Activated CD4-positive, alpha-beta T cell treated with anti-CD3 and anti-CD28 coated beads, Interleukin-2, amount 50 U/mL, for 4 hours (primary cell): ENCODE measurements around the gene SFSWAP.
A peak's percentile ranks its signal among the peaks of the same experiment; 100 is the strongest.
"Not testable (repeated sequence)": the region's sequence is repeated elsewhere in the genome, so short reads cannot be mapped to it uniquely, and the experiment has no call there.

ENCODE experiments used
- DNase-seq, 2 experiments: peaks; one replicate each; pipeline ENCODE4 v3.0.0-alpha.2; 2020

Gene SFSWAP

DNA sequence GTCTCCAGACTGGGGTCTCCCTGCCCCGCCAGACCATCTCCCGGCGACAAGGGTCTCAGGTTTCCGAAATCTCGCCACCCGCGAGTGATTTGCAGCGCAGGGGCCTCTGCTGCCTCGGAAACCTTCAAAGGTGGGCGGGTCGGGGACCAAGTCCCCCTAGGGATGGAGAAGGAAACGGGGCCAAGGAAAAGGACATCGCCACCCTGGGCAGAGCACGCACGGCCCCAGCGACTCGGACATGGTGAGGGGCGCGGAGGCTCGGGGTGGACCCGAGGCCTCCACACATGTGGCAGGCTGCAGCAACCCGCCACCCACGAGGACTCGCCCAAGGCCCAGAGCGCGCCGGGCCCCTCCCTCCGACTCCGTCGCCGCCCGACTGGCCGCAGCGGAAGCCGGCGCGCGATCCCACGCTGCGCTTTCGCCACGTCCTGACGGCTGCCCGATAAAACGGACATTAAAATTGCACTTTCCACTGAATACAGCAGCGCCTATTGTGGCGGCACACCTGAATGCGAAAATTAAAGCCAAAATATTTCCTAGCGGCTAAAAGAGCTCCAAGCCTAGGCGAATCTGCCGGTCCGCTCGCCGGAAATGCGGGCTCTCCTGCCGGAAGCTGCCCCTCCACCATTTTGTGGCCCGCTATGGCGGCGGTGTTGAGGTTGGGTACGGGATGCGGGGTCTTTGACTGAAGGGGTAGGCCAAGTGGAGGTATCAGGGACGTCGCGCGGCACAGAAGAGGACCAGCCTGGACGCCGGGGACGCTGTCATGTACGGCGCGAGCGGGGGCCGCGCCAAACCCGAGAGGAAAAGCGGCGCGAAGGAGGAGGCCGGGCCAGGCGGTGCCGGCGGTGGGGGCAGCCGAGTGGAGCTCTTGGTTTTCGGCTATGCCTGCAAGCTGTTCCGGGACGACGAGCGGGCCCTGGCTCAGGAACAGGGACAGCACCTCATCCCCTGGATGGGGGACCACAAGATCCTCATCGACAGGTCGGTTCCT is at the start of gene SFSWAP:
Gene SFSWAP (plus strand): TSS at position 627 of the 994 bp plus-strand sequence. CDS start 140 bp downstream, at position 767.
- peak; percentile 65 to 68 for DNase-seq

DNA sequence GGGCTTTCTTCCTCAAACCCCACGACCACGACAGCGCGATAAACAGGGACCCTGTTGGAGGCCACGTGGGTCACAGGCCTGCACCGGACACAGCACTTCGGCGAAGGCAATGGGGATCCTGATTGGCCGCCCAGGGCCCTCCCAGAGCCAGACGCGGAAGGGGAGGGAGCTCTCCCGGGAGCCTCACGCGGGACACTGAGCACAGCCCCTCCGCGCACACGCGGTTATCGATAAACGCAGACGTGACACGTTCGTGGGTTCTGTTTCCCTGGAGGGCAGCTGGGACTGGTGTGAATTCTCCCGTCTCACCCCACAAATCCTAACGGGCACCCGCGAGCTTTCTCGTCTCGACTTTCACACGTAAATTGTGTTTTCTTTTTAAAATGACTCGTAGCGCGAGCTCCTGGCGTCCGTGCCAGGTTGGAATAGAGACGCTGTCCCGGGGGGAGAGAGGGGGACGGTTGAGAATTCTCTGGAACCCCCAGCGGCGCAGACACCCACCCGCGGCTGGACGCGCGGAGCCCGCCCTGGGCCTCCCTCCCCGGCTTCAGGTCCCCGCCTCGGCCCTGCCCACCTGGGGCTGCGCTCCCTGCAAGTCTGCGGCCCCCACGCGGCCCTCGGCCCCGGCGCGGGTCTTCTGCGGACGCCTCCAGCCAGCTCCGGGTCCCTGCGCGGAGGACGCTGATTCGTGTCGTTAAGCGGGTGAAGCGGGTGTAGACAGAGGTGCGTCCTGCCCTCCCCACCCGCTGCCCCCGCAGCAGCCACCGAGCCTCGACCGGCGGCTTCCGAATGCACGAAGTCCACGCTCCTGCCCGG is 49.5 kb upstream of the SFSWAP start:
- DNase-seq: not testable (repeated sequence)

DNA sequence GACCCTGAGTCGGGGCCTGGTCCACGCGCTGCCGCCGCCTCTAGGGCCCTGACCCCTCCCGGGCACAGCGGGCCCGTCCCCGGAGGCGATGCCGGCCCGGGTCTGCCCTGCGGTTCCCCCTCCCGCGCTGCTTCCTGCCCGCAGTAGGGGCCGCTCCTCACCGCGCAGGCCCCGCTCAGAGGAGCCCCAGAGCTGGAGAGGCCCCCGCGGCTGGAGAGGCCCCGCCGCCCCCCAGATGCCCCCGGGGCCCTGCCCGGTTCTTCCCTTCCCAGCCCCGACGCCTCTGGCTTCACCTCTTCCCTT is 49.0 kb upstream of the SFSWAP start:
- DNase-seq: not testable (repeated sequence)

DNA sequence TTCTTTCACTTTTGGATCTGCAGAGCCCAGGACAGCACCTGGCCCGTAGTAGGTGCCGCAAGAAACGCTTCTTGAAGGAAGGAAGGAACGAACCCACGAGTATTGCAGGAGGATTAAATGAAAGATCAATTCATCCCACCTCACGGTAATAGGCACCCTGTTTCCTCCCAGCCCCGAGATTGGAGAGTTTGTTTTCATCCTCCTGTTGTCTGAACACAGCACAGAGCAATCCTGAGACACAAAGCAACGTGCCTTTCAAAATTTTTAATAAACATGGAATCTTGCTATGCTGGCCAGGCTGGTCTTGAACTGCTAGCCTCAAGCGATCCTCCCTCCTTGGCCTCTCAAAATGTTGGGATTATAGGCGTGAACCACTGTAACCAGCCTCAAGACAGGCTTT is 48.5 kb upstream of the SFSWAP start:
- not testable (repeated sequence) for DNase-seq

DNA sequence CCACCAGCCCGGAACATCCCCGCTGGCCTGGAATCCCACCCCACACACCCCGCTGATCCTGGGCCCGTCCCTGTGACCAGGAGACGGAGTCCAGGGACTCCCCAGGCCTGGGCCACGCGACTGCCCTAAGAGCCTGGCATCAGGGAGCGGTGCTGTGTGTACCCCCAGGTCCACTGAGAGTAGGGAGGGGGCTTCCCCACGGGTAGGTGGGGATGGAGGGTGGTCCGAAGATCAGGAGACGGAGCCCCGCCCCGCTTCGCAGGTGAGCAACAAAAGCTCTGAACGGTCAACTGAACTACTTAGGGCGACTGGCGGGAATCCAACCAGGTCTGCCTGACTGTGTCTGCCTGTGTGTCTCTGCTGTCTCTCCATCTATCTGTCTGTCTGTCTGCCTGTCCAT is 45.2 kb upstream of the SFSWAP start:
- not testable (repeated sequence) for DNase-seq

DNA sequence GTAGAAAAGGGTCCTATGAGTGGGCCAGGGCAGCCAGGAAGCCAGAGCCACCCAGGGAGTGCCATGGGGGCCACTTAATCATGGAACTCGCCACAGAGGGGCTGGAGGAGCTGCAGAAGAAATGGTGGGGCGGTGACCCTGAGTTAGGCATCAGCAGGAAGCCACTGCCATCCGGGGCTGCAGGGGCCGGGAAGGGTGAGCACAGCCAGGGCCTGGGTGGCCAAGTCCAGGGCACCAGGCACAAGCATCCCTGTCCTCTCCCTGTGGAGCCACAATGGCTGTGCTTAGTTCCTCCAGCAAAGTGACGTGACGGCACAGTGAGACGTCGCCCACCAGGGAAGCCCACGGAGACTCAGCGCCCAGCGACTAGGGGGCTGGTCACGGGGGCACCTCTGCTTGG is 44.4 kb upstream of the SFSWAP start:
- not testable (repeated sequence) for DNase-seq

DNA sequence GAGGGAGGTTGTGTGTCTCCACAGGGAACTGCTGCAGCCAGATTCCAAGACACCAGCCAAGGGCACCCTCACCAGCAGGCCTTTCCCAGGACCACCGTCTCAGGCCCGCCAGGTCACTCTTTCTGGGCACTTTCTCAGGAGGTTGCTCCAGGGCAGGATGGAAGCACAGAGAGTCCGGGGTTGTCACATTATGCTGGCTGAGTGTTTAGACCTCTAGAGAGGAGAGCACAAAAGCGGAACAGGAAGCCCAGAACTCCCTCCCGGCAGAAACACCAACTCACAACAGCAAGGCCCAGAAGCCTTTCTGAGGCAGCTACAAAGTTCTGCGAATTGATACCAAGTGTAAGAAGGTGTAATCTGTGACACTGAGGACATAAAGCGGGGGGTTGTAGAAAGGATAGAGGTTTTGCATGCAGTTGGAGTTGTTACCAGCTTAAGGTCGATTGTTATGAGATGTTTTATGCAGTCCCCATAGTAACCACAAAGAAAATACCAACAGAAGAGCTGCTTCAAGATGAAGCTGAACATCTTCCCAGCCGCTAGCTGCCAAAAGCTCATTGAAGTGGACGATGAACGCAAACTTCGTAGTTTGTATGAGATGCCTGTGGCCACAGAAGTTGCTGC is 43.8 kb upstream of the SFSWAP start:
- not testable (repeated sequence) for DNase-seq

DNA sequence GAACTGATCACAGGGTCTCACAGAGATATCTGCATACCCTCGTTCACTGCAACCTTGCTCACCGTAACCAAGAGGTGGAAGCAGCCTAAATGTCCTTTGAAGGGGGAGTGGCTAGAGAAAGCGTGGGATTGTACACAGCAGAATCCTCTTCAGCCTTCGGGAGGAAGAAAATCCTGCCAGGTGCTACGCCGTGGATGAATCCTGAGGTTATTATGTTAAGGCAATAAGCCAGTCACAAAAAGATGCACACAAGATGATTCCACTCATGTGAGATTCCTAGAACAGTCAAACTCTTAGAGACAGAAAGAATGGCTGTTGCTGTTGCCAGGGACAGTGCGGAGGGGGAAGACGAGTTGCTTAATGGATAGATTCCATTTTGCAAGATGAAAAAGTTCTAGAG is 39.6 kb upstream of the SFSWAP start:
- no peak for DNase-seq

DNA sequence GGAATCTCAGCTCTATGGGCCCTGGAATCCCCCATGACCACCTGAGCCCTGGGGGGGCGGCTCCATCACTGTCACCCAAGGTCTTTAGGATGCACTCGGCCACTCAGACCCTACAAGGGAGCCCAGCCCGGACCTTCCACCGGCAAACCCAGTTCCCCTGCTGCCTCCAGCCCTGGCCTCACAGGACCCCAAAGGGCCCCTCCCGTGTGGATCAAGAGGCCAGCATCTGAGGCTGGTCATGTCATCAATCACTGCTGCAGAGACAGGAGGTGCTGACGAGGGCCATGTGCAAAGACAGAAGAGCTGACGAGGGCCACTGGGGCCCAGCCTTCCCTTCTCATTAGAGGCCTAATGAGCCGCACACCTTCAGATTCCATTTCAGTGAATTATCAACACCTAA is 39.0 kb upstream of the SFSWAP start:
- DNase-seq: no peak

DNA sequence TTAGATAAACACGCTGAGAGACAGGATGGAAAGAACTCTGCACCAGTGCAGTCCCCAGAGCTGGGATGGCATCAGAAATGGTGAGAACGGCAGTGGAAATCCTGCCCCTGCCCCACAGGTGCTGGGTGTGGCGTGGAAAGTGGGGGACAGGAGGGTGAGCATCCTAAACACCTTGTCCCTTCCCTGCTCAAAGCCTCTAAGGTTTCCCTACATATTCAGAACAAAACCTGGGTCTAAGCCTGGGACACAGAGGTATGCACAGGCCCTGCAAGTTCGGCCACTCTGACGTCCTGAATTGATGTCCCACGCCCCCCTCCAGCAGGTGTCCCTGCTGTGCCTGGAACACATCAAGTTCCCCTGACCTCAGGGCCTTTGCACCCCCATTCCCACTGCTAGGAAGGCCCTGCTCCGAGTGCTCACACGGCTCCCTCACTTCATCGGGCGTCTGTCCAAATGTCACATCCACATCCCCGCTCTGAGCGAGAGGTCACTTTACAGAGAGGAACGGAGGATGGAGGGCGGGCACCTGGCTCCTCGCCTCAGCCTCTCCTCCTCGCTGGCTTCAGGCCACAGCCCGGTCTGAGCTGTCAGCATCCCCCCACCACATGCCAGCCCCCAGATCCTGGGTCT is 38.5 kb upstream of the SFSWAP start:
- no peak for DNase-seq

DNA sequence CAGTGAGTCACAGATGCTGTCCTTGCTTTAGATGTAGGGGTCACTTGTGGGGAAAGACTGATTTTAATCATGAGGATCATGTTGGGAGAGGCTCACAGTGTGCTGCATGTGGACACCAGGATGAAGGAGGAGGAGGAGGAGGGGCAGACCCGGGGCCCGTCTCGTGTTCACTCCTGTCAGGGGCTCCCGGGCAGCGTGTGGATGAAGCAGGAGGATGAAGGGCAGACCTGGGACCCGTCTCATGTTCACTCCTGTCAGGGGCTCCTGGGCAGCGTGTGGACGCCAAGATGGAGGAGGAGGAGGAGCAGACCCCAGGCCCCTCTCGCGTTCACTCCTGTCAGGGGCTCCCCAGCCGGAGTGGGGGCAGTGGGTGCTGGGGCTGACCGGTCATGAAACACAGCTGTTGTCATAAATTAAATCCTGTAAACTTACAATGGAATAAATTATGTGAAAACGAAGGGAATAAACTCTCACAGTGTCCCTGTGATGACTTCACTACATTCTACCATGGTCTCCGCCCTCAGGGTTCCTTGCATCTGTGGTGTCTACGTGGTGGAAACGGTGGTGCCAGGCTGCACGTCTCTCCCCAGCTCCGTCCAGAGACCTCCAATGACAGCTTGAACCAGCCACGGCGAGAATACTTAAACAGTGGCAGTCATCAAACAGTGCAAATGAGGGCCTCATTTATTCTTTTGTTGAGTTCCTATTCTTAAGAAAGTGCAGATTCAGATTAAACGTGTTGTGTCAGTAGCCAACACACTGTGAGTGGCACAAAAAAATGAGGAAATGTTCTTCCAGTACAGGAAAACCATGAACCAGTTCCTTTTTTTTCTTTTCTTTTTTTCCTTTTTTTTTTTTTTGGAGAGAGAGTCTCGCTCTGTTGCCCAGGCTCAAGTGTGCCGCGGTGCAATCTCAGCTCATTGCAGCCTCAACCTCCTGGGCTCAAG is 37.7 kb upstream of the SFSWAP start:
- no peak for DNase-seq

DNA sequence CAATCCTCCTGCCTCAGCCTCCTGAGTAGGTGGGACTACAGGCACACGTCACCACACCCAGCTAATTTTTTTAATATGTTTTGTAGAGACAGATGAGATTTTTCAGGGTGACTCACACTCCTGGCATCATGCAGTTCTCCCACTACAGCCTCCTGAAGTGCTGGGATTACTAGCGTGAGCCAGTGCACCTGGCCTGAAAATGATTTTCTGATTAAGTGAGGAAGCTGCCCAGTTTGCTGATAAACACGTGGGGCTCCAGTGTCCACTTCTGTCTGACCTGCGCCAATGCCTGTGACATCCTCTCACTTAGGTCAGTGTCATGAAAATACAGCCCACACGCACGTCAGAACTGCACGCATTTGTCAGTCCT is 37.0 kb upstream of the SFSWAP start:
- DNase-seq: no peak

DNA sequence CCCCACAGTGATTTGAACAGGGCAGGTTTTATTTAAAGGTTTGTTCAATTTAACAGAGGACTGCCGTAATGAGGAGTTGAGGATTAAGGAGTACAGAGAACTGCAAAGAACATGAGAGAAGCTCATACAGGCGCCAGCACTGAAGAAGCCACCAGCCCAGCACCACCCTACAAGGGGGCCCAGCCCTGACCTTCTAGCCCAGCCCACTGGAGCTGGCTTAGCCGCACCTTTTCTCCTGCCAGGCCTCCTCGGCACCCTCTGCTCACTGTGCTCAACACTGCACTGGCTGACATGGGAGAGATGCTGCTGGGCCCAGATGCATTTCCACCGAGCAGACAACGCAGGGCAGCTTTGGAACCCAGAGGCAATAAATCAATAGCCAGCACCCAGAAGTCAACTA is 36.5 kb upstream of the SFSWAP start:
- no peak for DNase-seq

DNA sequence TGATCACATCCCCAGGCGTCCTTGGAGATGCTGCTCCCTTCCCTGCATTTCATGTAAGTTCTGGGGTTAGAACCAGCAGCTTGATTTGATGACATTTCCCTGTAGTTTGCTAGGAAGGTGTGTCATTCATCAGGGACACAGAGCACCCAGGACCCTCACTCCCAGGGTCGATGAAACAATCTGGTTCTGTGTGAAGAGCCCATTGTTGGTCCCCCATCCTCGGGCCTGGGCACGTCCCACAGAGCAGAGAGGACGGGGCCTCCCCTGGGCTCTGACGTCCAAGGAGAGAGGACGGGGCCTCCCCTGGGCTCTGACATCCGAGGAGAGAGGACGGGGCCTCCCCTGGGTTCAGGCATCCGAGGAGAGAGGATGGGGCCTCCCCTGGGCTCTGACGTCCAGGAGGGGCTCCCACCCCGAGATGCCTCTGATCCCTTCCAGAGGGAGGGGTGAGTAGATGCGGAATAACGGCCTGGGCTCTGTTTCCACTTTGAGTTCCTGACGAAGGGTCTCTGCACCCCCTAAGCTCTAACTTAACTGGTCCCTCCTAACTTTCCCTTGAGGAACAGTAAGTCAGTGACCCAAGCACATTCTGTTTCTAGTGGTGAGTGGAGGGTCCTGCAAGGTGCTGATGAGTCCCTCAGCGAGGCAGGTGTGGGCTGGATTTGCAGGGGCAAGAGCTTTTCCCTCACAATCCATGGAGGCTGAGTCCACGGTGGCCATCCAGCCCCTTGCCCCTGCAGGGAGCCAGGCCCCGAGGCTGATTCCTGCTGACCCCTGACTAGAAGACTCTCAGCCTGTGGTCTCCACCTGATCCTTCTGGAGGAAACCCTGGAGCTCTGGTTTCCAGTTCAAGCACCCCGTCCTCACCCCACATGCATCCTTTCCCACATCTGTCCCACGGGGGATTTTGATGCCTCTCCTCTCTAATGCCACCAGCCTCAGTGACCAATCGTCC is 35.5 kb upstream of the SFSWAP start:
- no peak for DNase-seq

DNA sequence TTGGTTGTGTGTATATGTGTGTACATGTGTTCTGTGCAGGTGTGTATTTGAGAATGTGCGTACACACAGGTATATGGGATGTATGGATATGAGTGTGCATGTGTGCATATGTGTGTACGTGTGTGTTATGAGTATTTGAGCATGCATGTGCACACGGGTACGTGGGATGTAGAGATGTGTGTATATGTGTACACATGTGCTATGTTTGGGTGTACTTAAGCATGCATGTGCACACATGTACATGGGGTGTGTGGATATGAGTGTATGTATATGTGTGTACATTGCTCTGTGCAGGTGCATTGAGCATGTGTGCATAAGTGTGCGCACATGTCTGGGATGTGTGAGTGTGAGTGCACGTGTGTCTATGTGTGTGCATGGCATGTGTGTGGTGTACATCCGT is 34.3 kb upstream of the SFSWAP start:
- DNase-seq: no peak

DNA sequence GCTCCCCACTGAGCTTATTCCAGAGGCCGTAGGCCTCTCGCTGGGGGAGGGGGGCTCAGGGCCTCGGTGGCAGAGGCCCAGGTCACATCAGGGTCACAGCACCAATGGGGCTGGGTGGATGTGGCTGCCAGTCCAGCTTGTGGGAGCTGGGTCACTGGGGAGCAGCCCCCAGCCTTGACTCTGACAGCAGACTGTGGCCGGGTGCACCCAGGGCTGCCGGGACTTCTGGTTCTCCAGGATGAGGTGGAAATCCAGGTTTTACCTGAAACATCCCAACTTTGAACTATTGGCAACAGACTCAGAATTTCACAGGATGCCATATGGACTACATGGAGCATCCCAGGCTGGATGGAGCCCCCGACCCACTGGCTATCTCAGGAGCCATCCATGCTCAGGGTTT is 33.8 kb upstream of the SFSWAP start:
- DNase-seq: not testable (repeated sequence)

DNA sequence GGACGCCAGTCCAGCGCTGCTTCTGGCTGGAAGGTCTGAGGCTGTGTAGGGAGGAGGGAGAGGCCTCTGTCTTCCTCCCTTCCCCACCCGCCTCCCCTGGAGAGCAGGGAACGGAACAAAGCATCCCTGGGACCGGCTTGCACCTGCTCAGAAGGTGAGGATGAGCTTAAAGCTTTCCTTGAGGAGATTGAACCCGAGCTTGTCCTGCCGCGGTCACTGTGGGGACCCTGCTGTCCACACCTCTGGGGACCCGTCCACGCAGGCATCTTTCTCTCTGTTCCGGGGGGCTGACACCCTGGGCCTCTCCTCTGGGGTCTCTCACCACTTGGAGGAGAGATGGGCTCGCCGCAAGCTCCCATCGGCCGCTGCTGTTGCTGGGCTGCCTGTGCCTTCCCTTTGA is 33.2 kb upstream of the SFSWAP start:
- no peak for DNase-seq

DNA sequence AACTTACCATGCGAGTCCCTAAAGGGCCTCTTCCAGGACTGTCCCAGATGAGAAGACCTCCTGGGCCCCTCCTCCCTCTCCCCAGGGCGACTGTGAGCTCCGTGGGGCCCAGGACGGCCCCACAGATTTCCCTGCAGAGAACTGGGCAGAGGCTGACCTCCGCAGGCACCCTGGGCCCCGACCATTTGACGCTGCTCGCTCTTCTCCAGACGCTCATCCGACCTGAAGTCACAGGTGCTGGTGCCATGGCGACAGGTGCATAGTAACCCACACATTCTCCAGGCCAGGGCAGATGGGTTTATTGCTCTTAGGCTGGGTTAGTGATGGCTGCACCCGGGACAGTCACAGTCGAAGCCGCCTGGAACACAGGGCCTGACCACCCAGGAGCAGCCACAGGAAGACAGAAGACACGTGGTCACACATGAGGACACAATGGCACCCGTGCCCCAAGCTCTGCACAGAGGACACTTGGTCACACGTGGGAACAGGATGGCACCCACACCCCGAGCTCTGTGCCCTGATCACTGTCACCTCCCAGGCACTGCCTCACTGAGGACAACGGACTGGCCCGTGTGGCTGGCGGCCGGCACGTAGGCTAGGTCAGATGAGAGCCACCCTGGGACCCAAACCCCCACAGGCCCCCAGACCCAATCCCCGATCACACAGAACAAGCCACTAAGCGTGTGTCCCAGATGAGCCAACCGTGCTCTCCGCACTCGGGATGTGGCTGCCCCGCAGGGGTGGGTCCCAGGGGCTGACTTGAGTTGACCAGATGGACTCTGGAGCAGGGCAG is 32.3 kb upstream of the SFSWAP start:
- not testable (repeated sequence) for DNase-seq

DNA sequence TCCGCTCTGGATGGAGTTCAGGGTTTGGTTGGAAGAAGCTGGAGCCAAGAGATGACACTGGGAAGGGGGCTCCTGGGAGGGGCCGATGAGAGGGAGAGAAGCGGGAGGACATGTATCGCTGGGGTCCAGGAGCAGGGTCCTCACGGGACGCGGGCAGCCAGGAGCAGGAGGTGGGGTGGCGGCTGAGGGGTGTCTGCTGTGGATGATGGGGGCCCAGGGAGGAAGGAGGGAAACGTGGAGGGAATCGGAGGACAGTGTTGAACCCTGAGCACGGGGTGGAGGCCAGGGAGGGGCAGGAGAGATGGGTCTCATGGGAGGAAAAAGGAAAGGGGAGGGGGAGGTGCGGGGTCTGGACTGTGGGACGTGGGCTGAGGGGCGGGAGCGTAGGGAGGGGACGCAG is 31.7 kb upstream of the SFSWAP start:
- not testable (repeated sequence) for DNase-seq

DNA sequence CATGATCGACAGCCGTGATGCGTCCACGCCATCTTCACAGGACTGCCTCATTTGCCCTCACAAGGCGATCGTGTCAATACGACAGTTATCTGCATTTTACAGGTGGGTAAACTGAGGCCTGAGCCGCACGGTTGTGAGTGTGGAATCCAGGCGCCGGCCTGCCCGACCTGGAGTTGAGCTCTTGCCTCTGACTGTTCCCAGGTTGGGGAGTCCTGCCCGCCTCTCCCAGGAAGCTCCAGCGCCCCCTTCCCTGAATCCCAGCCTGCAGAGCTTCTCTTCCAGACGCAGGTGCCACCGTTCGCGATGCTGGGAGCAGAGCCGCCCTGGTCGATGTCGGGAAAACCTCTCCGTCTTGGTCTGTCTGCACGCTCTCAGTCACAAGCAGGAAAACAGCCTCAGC is 31.1 kb upstream of the SFSWAP start:
- not testable (repeated sequence) for DNase-seq
